ENCODE measurements around the gene ALDH18A1. TPM values are rescaled to one million over a fixed set of nuclear protein-coding genes. Genes with fewer than 3 reads are reported as not detected.

Gene ALDH18A1
- polyA plus RNA-seq, 1 donor from 2014 or later: 45.7 TPM

- Histone ChIP-seq H2AFZ (ENCODE audit: low read depth, low read length) (no peak overlapping the region), H3K27ac (ENCODE audit: low read length) (no peak overlapping the region), H3K27me3 (ENCODE audit: insufficient read depth, low read depth, low read length) (no peaks in the 10 kb centered on the region), H3K4me3 (ENCODE audit: low read length) (no peak overlapping the region), H3K4me2 (ENCODE audit: low read length) (no peak overlapping the region), H3F3A (ENCODE audit: insufficient read depth, low read length, poor library complexity, severe bottlenecking) (no peaks in the 10 kb centered on the region), H3K79me2 (replicated peaks; ENCODE audit: insufficient read depth, low read length) (peaks cover 17% of the 10 kb centered on the region), H3K36me3 (ENCODE audit: insufficient read depth, low read length) (peaks cover 6% of the 10 kb centered on the region), H3K9me2 (ENCODE audit: insufficient read depth, low read length) (no peaks in the 10 kb centered on the region), H4K20me1 (ENCODE audit: insufficient read depth) (no peaks in the 10 kb centered on the region), H3K9me3 (ENCODE audit: low read length) (no peaks in the 10 kb centered on the region), H3K9ac (ENCODE audit: low read length) (no peak overlapping the region)
- TF ChIP-seq POLR2AphosphoS5 (IDR thresholded peaks at IDR 0.05) (no peak), TAF1 (IDR thresholded peaks at IDR 0.05; ENCODE audit: low read depth) (no peak), EP300 (conservative IDR thresholded peaks at IDR 0.05; ENCODE audit: poor library complexity, severe bottlenecking) (no peak)
These were observed 34.8 kb upstream of the ALDH18A1 start for GRCh38 chr10:95691281-95691680.

GRCh38 chr10:95688648-95689047 is 32.1 kb upstream of the ALDH18A1 start:
- Histone ChIP-seq H3K4me2 (ENCODE audit: low read length) (no peak overlapping the region), H3K9me3 (ENCODE audit: low read length) (no peaks in the 10 kb centered on the region), H3K9ac (ENCODE audit: low read length) (no peak overlapping the region), H2AFZ (ENCODE audit: low read depth, low read length) (no peak overlapping the region), H3K27me3 (ENCODE audit: insufficient read depth, low read depth, low read length) (no peaks in the 10 kb centered on the region), H3K27ac (ENCODE audit: low read length) (no peak overlapping the region), H3F3A (ENCODE audit: insufficient read depth, low read length, poor library complexity, severe bottlenecking) (no peaks in the 10 kb centered on the region), H3K9me2 (ENCODE audit: insufficient read depth, low read length) (no peaks in the 10 kb centered on the region), H3K36me3 (ENCODE audit: insufficient read depth, low read length) (peaks cover 6% of the 10 kb centered on the region), H4K20me1 (ENCODE audit: insufficient read depth) (no peaks in the 10 kb centered on the region), H3K79me2 (replicated peaks; ENCODE audit: insufficient read depth, low read length) (peaks cover 17% of the 10 kb centered on the region), H3K4me3 (ENCODE audit: low read length) (no peak overlapping the region)
- TF ChIP-seq REST (IDR thresholded peaks at IDR 0.05; ENCODE audit: borderline replicate concordance) (no peak), SMC3 (conservative IDR thresholded peaks at IDR 0.05; ENCODE audit: poor library complexity) (no peak), TAF1 (IDR thresholded peaks at IDR 0.05; ENCODE audit: low read depth) (no peak), MXI1 (conservative IDR thresholded peaks at IDR 0.05; ENCODE audit: poor library complexity, severe bottlenecking) (no peak), CTCF (IDR thresholded peaks at IDR 0.05; ENCODE audit: poor library complexity, severe bottlenecking) (no peak), EZH2 (IDR thresholded peaks at IDR 0.05; ENCODE audit: borderline replicate concordance, insufficient read depth, low read length, poor library complexity, severe bottlenecking) (no peak), RAD21 (conservative IDR thresholded peaks at IDR 0.05) (no peak), POLR2AphosphoS5 (IDR thresholded peaks at IDR 0.05) (no peak), EP300 (conservative IDR thresholded peaks at IDR 0.05; ENCODE audit: poor library complexity, severe bottlenecking) (no peak)

- no peak overlapping the region for H3K4me3 ChIP-seq (ENCODE audit: low read length)
- H3K9me3 ChIP-seq (ENCODE audit: low read length): no peaks in the 10 kb centered on the region
- no peaks in the 10 kb centered on the region for H4K20me1 ChIP-seq (ENCODE audit: insufficient read depth)
- no peaks in the 10 kb centered on the region for H3K79me2 ChIP-seq (replicated peaks; ENCODE audit: insufficient read depth, low read length)
- peaks cover 6% of the 10 kb centered on the region for H3K36me3 ChIP-seq (ENCODE audit: insufficient read depth, low read length)
- no peak overlapping the region for H2AFZ ChIP-seq (ENCODE audit: low read depth, low read length)
- no peak overlapping the region for H3K9ac ChIP-seq (ENCODE audit: low read length)
- no peak overlapping the region for H3K4me2 ChIP-seq (ENCODE audit: low read length)
- no peaks in the 10 kb centered on the region for H3F3A ChIP-seq (ENCODE audit: insufficient read depth, low read length, poor library complexity, severe bottlenecking)
- no peak overlapping the region for H3K27ac ChIP-seq (ENCODE audit: low read length)
- no peaks in the 10 kb centered on the region for H3K27me3 ChIP-seq (ENCODE audit: insufficient read depth, low read depth, low read length)
- no peaks in the 10 kb centered on the region for H3K9me2 ChIP-seq (ENCODE audit: insufficient read depth, low read length)
- no peak for TF ChIP-seq REST (IDR thresholded peaks at IDR 0.05; ENCODE audit: borderline replicate concordance)
- TF ChIP-seq TAF1 (IDR thresholded peaks at IDR 0.05; ENCODE audit: low read depth): no peak
- TF ChIP-seq RAD21 (conservative IDR thresholded peaks at IDR 0.05): no peak
- no peak for TF ChIP-seq SMC3 (conservative IDR thresholded peaks at IDR 0.05; ENCODE audit: poor library complexity)
- TF ChIP-seq EZH2 (IDR thresholded peaks at IDR 0.05; ENCODE audit: borderline replicate concordance, insufficient read depth, low read length, poor library complexity, severe bottlenecking): no peak
- TF ChIP-seq MXI1 (conservative IDR thresholded peaks at IDR 0.05; ENCODE audit: poor library complexity, severe bottlenecking): no peak
- no peak for TF ChIP-seq CTCF (IDR thresholded peaks at IDR 0.05; ENCODE audit: poor library complexity, severe bottlenecking)
- no peak for TF ChIP-seq EP300 (conservative IDR thresholded peaks at IDR 0.05; ENCODE audit: poor library complexity, severe bottlenecking)
- no peak for TF ChIP-seq POLR2AphosphoS5 (IDR thresholded peaks at IDR 0.05)
These were observed 27.5 kb upstream of the ALDH18A1 start for GRCh38 chr10:95683966-95684365.

All from neural cell (in vitro differentiated cells).